NOMO-1 treated with dmso at 0.1 percent for 144 hours (cell line): ENCODE measurements around the gene CD58.

Source experiments
- DNase-seq: peaks from one replicate; lab custom pipeline; 2025; ENCODE audit not compliant: unreplicated experiment; lab: John Stamatoyannopoulos, UW

The CD58 gene

GRCh38 chr1:116494353-116494692, 76.5 kb downstream of the CD58 start:
- no peak for DNase-seq

- DNase-seq, result no peak
Observed at GRCh38 chr1:116493484-116494352, 77.1 kb downstream of the CD58 start.

- DNase-seq, result no peak
Observed at GRCh38 chr1:116493036-116493435, 77.8 kb downstream of the CD58 start.

- DNase-seq, result no peak
Observed at GRCh38 chr1:116492358-116492811, 78.4 kb downstream of the CD58 start.

- no peak for DNase-seq
Observed at GRCh38 chr1:116491700-116492357, 79.0 kb downstream of the CD58 start.

- no peak for DNase-seq
Observed at GRCh38 chr1:116490588-116490987, 80.2 kb downstream of the CD58 start.

GRCh38 chr1:116489231-116489697, 81.6 kb downstream of the CD58 start:
- DNase-seq, result no peak

GRCh38 chr1:116488071-116488470, 82.8 kb downstream of the CD58 start:
- no peak for DNase-seq

GRCh38 chr1:116487583-116487982, 83.2 kb downstream of the CD58 start:
- no peak for DNase-seq

GRCh38 chr1:116487031-116487430, 83.8 kb downstream of the CD58 start:
- DNase-seq, result no peak

GRCh38 chr1:116486424-116486823, 84.4 kb downstream of the CD58 start:
- DNase-seq, result no peak

GRCh38 chr1:116485976-116486375, 84.8 kb downstream of the CD58 start:
- DNase-seq, result no peak

GRCh38 chr1:116485071-116485735, 85.6 kb downstream of the CD58 start:
- DNase-seq, result peak; percentile 50

GRCh38 chr1:116483481-116484309, 87.1 kb downstream of the CD58 start:
- DNase-seq, result no peak

GRCh38 chr1:116482490-116482889, 88.3 kb downstream of the CD58 start:
- no peak for DNase-seq

GRCh38 chr1:116481934-116482333, 88.9 kb downstream of the CD58 start:
- no peak for DNase-seq

GRCh38 chr1:116478621-116479020, 92.2 kb downstream of the CD58 start:
- DNase-seq, result no peak

GRCh38 chr1:116477429-116477828, 93.4 kb downstream of the CD58 start:
- no peak for DNase-seq

- DNase-seq, result no peak
Observed at GRCh38 chr1:116476321-116476720, 94.5 kb downstream of the CD58 start.

GRCh38 chr1:116475850-116476218, 95.0 kb downstream of the CD58 start:
- no peak for DNase-seq
